ENCODE data around the gene TMEM53.

TMEM53 gene

DNA sequence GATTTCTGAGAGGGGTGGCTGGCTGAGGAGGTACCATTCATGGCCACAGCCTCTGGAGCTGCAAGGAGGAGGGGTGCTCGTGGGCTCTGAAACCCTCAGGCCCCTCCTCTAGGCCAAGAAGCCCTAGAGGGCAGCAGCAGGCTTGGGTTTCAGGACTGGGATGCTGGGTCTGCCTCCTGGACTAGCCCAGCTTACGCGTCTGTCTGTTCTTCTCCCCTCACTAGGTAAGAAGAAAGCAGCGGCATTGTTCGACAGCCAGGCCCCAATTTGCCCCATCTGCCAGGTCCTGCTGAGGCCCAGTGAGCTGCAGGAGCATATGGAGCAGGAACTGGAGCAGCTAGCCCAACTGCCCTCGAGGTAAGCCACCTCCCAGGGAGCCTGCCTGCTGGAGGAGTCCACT lies 60.3 kb downstream of the TMEM53 start:
- Histone ChIP-seq H3K9ac (ENCODE audit: low read depth, low read length, poor library complexity) (peak overlapping the region; percentile 36), H3K18ac (ENCODE audit: low read length) (peak overlapping the region; percentile 51), H3K79me1 (ENCODE audit: low read depth, low read length) (no peaks in the 10 kb centered on the region), H3K4ac (ENCODE audit: low read length) (no peak overlapping the region), H3K4me2 (ENCODE audit: insufficient read depth, low read length, poor library complexity, severe bottlenecking) (no peak overlapping the region), H3K36me3 (replicated peaks in 1 of 2; ENCODE audit: control insufficient read depth in 2 of 2, insufficient read depth in 2 of 2, low read length in 2 of 2) (peaks cover 0 to 49% of the 10 kb centered on the region in 2 donors), H2BK12ac (ENCODE audit: low read length) (no peak overlapping the region), H3K9me3 (replicated peaks in 1 of 2; ENCODE audit: control insufficient read depth in 2 of 2, insufficient read depth in 1 of 2, low read depth in 1 of 2, low read length in 2 of 2) (no peaks in the 10 kb centered on the region), H3K27ac (replicated peaks; ENCODE audit: low read length) (no peak overlapping the region), H4K8ac (ENCODE audit: low read depth, low read length) (no peak overlapping the region), H3K23ac (ENCODE audit: low read depth, low read length, poor library complexity) (no peak overlapping the region), H2BK15ac (ENCODE audit: low read length) (no peak overlapping the region), H3K14ac (ENCODE audit: low read length) (no peak overlapping the region), H3K27me3 (ENCODE audit: control insufficient read depth in 3 of 3, insufficient read depth in 3 of 3, low read depth in 1 of 3, low read length in 3 of 3) (peaks cover 0 to 32% (median 2%) of the 10 kb centered on the region in 3 experiments), H4K91ac (ENCODE audit: low read depth, low read length, poor library complexity) (no peak overlapping the region), H2BK120ac (ENCODE audit: low read depth, low read length) (no peak overlapping the region), H2AFZ (ENCODE audit: low read length) (no peak overlapping the region), H3K4me1 (ENCODE audit: control insufficient read depth in 2 of 2, insufficient read depth in 1 of 2, low read depth in 1 of 2, low read length in 2 of 2) (peaks cover 3 to 14% of the 10 kb centered on the region in 2 donors), H3K4me3 (ENCODE audit: low read length in 2 of 2) (no peak overlapping the region), H2AK5ac (ENCODE audit: low read depth, low read length) (no peak overlapping the region), H2BK5ac (ENCODE audit: low read length) (no peak overlapping the region)
- DNase-seq (ENCODE audit: low spot score) = no peak
- no CpG with 5 or more reads among the region's 6 CpGs for whole genome bisulfite sequencing, 2 donors (ENCODE audit: extremely low coverage in 2 of 2, insufficient read length in 2 of 2, insufficient replicate concordance in 1 of 2)

DNA sequence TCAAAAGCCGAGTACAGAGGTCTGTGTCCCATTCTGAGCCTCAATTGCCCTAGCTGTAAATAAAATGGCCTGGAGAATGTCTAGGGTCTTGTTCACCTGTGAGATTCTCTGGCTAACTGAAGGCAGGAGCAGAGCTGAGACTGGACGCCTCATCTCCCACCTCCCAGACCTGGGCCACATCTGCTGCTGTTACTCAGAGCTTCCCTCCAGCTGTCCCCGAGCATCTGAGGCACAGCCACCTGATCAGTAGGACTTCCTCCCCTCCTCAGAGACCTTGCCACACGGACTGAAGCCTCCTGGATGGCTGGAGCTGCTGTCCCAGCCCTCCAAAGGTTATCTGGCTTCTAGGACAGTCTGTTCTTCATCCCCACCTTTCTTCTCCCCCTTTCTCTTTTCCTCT lies 62.4 kb downstream of the TMEM53 start:
- no peaks in the 10 kb centered on the region for H3K79me1 ChIP-seq (ENCODE audit: low read depth, low read length)
- H2AFZ ChIP-seq (ENCODE audit: low read length) = no peak overlapping the region
- H3K4me2 ChIP-seq (ENCODE audit: insufficient read depth, low read length, poor library complexity, severe bottlenecking) = no peak overlapping the region
- H2BK12ac ChIP-seq (ENCODE audit: low read length) = no peak overlapping the region
- no peak overlapping the region for H3K14ac ChIP-seq (ENCODE audit: low read length)
- H2BK120ac ChIP-seq (ENCODE audit: low read depth, low read length) = no peak overlapping the region
- no CpG with 5 or more reads among the region's 4 CpGs for WGBS, 2 donors (ENCODE audit: extremely low coverage in 2 of 2, insufficient read length in 2 of 2, insufficient replicate concordance in 1 of 2)
- H2BK5ac ChIP-seq (ENCODE audit: low read length) = no peak overlapping the region
- peaks cover 0 to 42% of the 10 kb centered on the region in 2 donors for H3K36me3 ChIP-seq (replicated peaks in 1 of 2; ENCODE audit: control insufficient read depth in 2 of 2, insufficient read depth in 2 of 2, low read length in 2 of 2)
- H3K27ac ChIP-seq (replicated peaks; ENCODE audit: low read length) = no peak overlapping the region
- H2BK15ac ChIP-seq (ENCODE audit: low read length) = no peak overlapping the region
- H3K18ac ChIP-seq (ENCODE audit: low read length) = no peak overlapping the region
- no peak overlapping the region for H4K91ac ChIP-seq (ENCODE audit: low read depth, low read length, poor library complexity)
- H4K8ac ChIP-seq (ENCODE audit: low read depth, low read length) = no peak overlapping the region
- peak overlapping the region; percentile 62 for H3K23ac ChIP-seq (ENCODE audit: low read depth, low read length, poor library complexity)
- no peak overlapping the region for H3K9ac ChIP-seq (ENCODE audit: low read depth, low read length, poor library complexity)
- peaks cover 3 to 11% of the 10 kb centered on the region in 2 donors for H3K4me1 ChIP-seq (ENCODE audit: control insufficient read depth in 2 of 2, insufficient read depth in 1 of 2, low read depth in 1 of 2, low read length in 2 of 2)
- H3K27me3 ChIP-seq (ENCODE audit: control insufficient read depth in 3 of 3, insufficient read depth in 3 of 3, low read depth in 1 of 3, low read length in 3 of 3) = peaks cover 0 to 12% (median 0%) of the 10 kb centered on the region in 3 experiments
- H3K9me3 ChIP-seq (replicated peaks in 1 of 2; ENCODE audit: control insufficient read depth in 2 of 2, insufficient read depth in 1 of 2, low read depth in 1 of 2, low read length in 2 of 2) = peaks cover 0 to 2% of the 10 kb centered on the region in 2 donors
- no peak for DNase-seq (ENCODE audit: low spot score)
- H3K4me3 ChIP-seq (ENCODE audit: low read length in 2 of 2) = no peak overlapping the region
- no peak overlapping the region for H3K4ac ChIP-seq (ENCODE audit: low read length)
- H2AK5ac ChIP-seq (ENCODE audit: low read depth, low read length) = no peak overlapping the region

DNA sequence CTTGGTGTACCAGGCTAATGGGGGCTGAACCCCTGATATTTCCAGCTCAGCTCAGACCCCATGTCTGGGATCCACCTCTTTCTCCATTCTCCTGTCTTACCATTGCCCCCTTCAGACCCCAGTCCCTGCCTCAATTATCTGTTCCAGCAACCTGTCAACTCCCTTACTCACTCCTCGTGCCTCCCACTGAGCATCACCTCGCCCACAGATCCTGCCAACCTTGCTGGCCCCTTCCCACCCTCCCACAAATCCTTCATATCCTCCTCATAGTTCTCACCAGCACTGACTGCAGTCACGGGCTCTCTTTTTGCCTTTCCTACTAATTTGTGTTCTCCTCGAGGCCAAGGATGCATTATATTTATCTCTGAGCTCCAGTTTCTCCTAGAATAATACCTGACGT lies 62.9 kb downstream of the TMEM53 start:
- Histone ChIP-seq H3K4me2 (ENCODE audit: insufficient read depth, low read length, poor library complexity, severe bottlenecking) (no peak overlapping the region), H3K27me3 (ENCODE audit: control insufficient read depth in 3 of 3, insufficient read depth in 3 of 3, low read depth in 1 of 3, low read length in 3 of 3) (peaks cover 0 to 7% (median 0%) of the 10 kb centered on the region in 3 experiments), H2BK5ac (ENCODE audit: low read length) (no peak overlapping the region), H4K91ac (ENCODE audit: low read depth, low read length, poor library complexity) (no peak overlapping the region), H3K4ac (ENCODE audit: low read length) (no peak overlapping the region), H2BK120ac (ENCODE audit: low read depth, low read length) (no peak overlapping the region), H3K18ac (ENCODE audit: low read length) (no peak overlapping the region), H3K79me1 (ENCODE audit: low read depth, low read length) (no peaks in the 10 kb centered on the region), H3K9ac (ENCODE audit: low read depth, low read length, poor library complexity) (no peak overlapping the region), H3K4me3 (ENCODE audit: low read length in 2 of 2) (no peak overlapping the region), H2AK5ac (ENCODE audit: low read depth, low read length) (no peak overlapping the region), H4K8ac (ENCODE audit: low read depth, low read length) (no peak overlapping the region), H3K36me3 (replicated peaks in 1 of 2; ENCODE audit: control insufficient read depth in 2 of 2, insufficient read depth in 2 of 2, low read length in 2 of 2) (peaks cover 0 to 38% of the 10 kb centered on the region in 2 donors), H3K23ac (ENCODE audit: low read depth, low read length, poor library complexity) (no peak overlapping the region), H2BK15ac (ENCODE audit: low read length) (no peak overlapping the region), H3K4me1 (ENCODE audit: control insufficient read depth in 2 of 2, insufficient read depth in 1 of 2, low read depth in 1 of 2, low read length in 2 of 2) (peaks cover 3 to 9% of the 10 kb centered on the region in 2 donors), H2AFZ (ENCODE audit: low read length) (no peak overlapping the region), H3K9me3 (replicated peaks in 1 of 2; ENCODE audit: control insufficient read depth in 2 of 2, insufficient read depth in 1 of 2, low read depth in 1 of 2, low read length in 2 of 2) (peaks cover 0 to 3% of the 10 kb centered on the region in 2 donors), H3K27ac (replicated peaks; ENCODE audit: low read length) (no peak overlapping the region), H3K14ac (ENCODE audit: low read length) (no peak overlapping the region), H2BK12ac (ENCODE audit: low read length) (no peak overlapping the region)
- no peak for DNase-seq (ENCODE audit: low spot score)
- WGBS, 2 donors (ENCODE audit: extremely low coverage in 2 of 2, insufficient read length in 2 of 2, insufficient replicate concordance in 1 of 2) = no CpG with 5 or more reads among the region's 5 CpGs

DNA sequence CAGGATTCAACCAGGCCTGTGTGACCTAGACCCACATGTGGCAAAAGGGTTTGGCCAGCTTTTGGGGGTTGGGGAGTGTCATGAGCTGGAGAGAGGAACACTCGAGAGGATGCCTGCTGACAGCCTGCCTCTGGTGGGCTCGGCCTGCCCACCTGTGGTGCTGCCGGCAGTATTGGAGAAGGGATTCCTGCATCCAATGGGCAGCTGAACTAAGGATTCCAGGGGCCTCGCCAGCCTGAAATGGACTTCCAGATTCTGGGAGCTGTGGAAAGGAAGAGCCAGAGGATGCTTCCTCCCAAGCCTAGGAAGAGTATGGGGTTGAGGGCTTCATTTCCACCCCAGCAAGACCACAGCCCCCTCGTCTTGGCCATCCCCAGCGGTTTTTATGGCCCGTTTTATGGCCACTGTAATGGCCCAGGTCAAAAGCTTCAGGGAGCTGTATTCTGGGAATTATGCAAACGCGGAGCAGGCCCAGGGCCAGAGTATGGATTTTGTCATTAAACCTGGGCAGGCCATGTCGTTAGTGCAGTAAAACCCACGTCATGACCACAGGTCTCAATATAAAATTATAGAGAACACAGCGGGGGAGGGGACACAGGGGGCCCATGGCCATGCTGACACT lies 63.6 kb downstream of the TMEM53 start:
- no peak overlapping the region for H2BK120ac ChIP-seq (ENCODE audit: low read depth, low read length)
- H3K9ac ChIP-seq (ENCODE audit: low read depth, low read length, poor library complexity) = no peak overlapping the region
- peaks cover 0 to 3% of the 10 kb centered on the region in 2 donors for H3K9me3 ChIP-seq (replicated peaks in 1 of 2; ENCODE audit: control insufficient read depth in 2 of 2, insufficient read depth in 1 of 2, low read depth in 1 of 2, low read length in 2 of 2)
- H2BK5ac ChIP-seq (ENCODE audit: low read length) = no peak overlapping the region
- no peak overlapping the region for H2AFZ ChIP-seq (ENCODE audit: low read length)
- no peak overlapping the region for H2AK5ac ChIP-seq (ENCODE audit: low read depth, low read length)
- H3K27ac ChIP-seq (replicated peaks; ENCODE audit: low read length) = no peak overlapping the region
- H3K14ac ChIP-seq (ENCODE audit: low read length) = no peak overlapping the region
- WGBS, 2 donors (ENCODE audit: extremely low coverage in 2 of 2, insufficient read length in 2 of 2, insufficient replicate concordance in 1 of 2) = no CpG with 5 or more reads among the region's 12 CpGs
- H3K36me3 ChIP-seq (replicated peaks in 1 of 2; ENCODE audit: control insufficient read depth in 2 of 2, insufficient read depth in 2 of 2, low read length in 2 of 2) = peaks cover 0 to 34% of the 10 kb centered on the region in 2 donors
- no peak overlapping the region for H4K8ac ChIP-seq (ENCODE audit: low read depth, low read length)
- no peak overlapping the region for H2BK12ac ChIP-seq (ENCODE audit: low read length)
- no peak overlapping the region for H2BK15ac ChIP-seq (ENCODE audit: low read length)
- H3K27me3 ChIP-seq (ENCODE audit: control insufficient read depth in 3 of 3, insufficient read depth in 3 of 3, low read depth in 1 of 3, low read length in 3 of 3) = peaks cover 0 to 3% (median 0%) of the 10 kb centered on the region in 3 experiments
- no peak overlapping the region for H4K91ac ChIP-seq (ENCODE audit: low read depth, low read length, poor library complexity)
- no peak for DNase-seq (ENCODE audit: low spot score)
- no peak overlapping the region for H3K23ac ChIP-seq (ENCODE audit: low read depth, low read length, poor library complexity)
- no peak overlapping the region for H3K4me3 ChIP-seq (ENCODE audit: low read length in 2 of 2)
- peak overlapping the region; percentile 30 for H3K18ac ChIP-seq (ENCODE audit: low read length)
- H3K4me1 ChIP-seq (ENCODE audit: control insufficient read depth in 2 of 2, insufficient read depth in 1 of 2, low read depth in 1 of 2, low read length in 2 of 2) = peaks cover 3 to 9% of the 10 kb centered on the region in 2 donors
- no peak overlapping the region for H3K4me2 ChIP-seq (ENCODE audit: insufficient read depth, low read length, poor library complexity, severe bottlenecking)
- no peak overlapping the region for H3K4ac ChIP-seq (ENCODE audit: low read length)
- no peaks in the 10 kb centered on the region for H3K79me1 ChIP-seq (ENCODE audit: low read depth, low read length)

Data from neuronal stem cell (in vitro differentiated cells).